D721Med (cell line): ENCODE measurements around the gene SFXN3.
A peak's percentile ranks its signal among the peaks of the same experiment; 100 is the strongest.

Experiments
- DNase-seq: peaks from one replicate; pipeline ENCODE4 v3.0.0; 2011; ENCODE audit warnings: low spot score; ENCODE audit not compliant: insufficient read length
- FAIRE-seq: peaks from 2 replicates; lab custom pipeline; 2011; peaks lifted over from hg19 to GRCh38; lab: Jason Lieb, UNC
- CTCF ChIP-seq: IDR thresholded peaks from 2 replicates; pipeline ENCODE4 v1.5.1; 2012; ENCODE audit warnings: mild to moderate bottlenecking, control low read depth; ENCODE audit not compliant: insufficient read depth; ENCODE audit errors: missing control alignments

The SFXN3 gene

GRCh38 chr10:101038484-101038883, 7.5 kb downstream of the SFXN3 start:
- FAIRE-seq (no peak), DNase-seq (no peak)
- no peak for TF ChIP-seq CTCF

GRCh38 chr10:101040061-101040460, 9.0 kb downstream of the SFXN3 start:
- DNase-seq (no peak), FAIRE-seq (no peak)
- no peak for TF ChIP-seq CTCF

GRCh38 chr10:101040851-101041250, 9.8 kb downstream of the SFXN3 start:
- TF ChIP-seq CTCF: no peak
- DNase-seq (no peak), FAIRE-seq (no peak)

GRCh38 chr10:101041252-101041761, 10.3 kb downstream of the SFXN3 start:
- FAIRE-seq: no peak
- TF ChIP-seq CTCF: peak; percentile 91

GRCh38 chr10:101042118-101042517, 11.1 kb downstream of the SFXN3 start:
- no peak for TF ChIP-seq CTCF
- DNase-seq (no peak), FAIRE-seq (no peak)

More at GRCh38 chr10:101041252-101041761, 10.3 kb downstream of the SFXN3 start:
- DNase-seq: peak; percentile 69

GRCh38 chr10:101042667-101043362, 11.8 kb downstream of the SFXN3 start:
- DNase-seq: peak; percentile 70
- no peak for TF ChIP-seq CTCF
- peak; percentile 61 for FAIRE-seq

- FAIRE-seq (no peak), DNase-seq (no peak)
- no peak for TF ChIP-seq CTCF
These were observed 12.3 kb downstream of the SFXN3 start for GRCh38 chr10:101043363-101043707.
